NCI-H510A (cell line): Measurements from ENCODE around the gene RNU1-3.
A peak's percentile ranks its signal among the peaks of the same experiment; 100 is the strongest.
"Not testable (repeated sequence)": the region's sequence is repeated elsewhere in the genome, so short reads cannot be mapped to it uniquely, and the experiment has no call there.

Experiments used
- DNase-seq: peaks from one replicate; lab custom pipeline; 2025; lab: John Stamatoyannopoulos, UW

RNU1-3 gene

DNA sequence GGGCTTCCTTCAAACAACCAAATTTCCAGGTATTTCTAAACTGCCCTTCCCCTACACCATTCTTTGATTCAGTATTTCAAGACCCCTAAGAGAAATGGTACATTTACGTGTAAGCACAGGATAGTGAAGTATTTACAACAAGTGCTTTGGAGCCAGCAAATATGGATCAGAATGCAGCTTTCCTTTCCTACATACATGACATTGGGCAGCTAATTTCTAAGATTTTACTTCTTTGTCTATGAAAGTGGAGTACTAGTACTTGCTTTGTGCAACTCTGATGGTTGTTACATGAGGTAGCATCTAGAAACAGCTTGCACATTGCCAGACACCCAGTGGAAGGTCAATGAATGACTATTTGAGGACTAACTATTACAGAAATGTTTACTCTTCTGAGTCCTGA is 15.2 kb downstream of the RNU1-3 start:
- not testable (repeated sequence) for DNase-seq

DNA sequence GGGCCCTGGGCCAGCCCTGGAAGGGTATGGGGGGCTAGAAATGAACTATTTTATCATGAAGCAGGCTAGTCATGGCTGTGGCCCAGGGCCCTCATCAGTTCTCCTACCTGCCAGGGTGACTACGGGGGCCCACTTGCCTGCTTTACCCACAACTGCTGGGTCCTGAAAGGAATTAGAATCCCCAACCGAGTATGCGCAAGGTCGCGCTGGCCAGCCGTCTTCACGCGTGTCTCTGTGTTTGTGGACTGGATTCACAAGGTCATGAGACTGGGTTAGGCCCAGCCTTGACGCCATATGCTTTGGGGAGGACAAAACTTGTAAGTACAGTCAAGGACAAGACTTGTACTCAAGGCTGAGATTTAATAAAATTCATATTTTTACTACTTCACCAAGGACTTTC is 16.8 kb downstream of the RNU1-3 start:
- not testable (repeated sequence) for DNase-seq

GRCh38 chr1:16649390-16649789 is 17.4 kb downstream of the RNU1-3 start:
- not testable (repeated sequence) for DNase-seq

GRCh38 chr1:16648756-16649155 is 18.0 kb downstream of the RNU1-3 start:
- DNase-seq, result not testable (repeated sequence)

DNA sequence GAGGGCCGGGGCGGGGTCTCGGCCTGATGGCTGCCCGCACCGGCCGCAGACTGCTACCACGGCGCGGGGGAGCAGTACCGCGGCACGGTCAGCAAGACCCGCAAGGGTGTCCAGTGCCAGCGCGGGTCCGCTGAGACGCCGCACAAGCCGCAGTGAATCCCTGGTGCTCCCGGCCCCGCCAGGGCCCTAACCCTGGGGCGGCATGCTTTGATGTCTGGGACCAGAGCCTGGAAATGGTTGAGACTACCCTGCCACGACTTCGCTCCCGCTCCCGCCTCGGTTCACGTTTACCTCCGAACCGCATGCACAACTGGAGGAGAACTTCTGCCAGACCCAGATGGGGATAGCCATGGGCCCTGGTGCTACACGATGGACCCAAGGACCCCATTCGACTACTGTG is 18.5 kb downstream of the RNU1-3 start:
- DNase-seq, result not testable (repeated sequence)

- not testable (repeated sequence) for DNase-seq
Observed at GRCh38 chr1:16647179-16648176, 19.3 kb downstream of the RNU1-3 start.

- not testable (repeated sequence) for DNase-seq
Observed at GRCh38 chr1:16646716-16647115, 20.0 kb downstream of the RNU1-3 start.

GRCh38 chr1:16646061-16646664 is 20.6 kb downstream of the RNU1-3 start:
- not testable (repeated sequence) for DNase-seq

DNA sequence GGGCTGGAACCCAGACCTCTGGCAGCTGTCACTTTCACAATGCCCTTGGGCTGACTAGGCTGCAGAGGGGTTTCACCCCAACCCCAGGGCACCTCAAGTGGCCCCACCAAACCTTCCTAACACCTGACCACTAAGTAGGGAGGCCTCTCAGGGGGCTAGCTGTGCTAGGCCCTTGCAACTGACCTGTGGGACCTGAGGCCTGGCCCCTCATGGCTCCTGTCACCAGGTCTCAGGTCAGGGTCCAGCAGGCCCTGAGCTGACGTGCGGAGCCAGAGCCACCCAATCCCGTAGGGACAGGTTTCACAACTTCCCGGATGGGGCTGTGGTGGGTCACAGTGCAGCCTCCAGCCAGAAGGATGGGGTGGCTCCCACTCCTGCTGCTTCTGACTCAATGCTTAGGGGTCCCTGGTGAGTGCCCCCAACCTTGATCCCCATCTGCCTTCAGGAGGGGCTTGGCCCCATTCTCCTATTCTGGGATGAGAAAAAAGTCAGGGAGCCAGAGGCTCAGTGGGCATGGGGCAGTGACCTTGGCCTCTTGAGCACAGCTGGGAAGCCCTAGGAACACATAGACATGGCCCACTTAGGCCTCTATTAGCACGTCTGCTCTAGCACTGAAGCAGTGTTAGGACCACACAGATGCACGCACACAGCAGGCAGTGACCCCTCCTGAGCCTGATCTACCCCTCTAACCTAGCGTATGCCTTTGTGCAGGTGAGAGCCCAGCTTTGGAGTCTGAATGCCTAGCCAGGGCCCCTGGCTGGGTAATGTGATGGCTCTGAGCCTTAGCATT is 21.3 kb downstream of the RNU1-3 start:
- DNase-seq, result not testable (repeated sequence)

DNA sequence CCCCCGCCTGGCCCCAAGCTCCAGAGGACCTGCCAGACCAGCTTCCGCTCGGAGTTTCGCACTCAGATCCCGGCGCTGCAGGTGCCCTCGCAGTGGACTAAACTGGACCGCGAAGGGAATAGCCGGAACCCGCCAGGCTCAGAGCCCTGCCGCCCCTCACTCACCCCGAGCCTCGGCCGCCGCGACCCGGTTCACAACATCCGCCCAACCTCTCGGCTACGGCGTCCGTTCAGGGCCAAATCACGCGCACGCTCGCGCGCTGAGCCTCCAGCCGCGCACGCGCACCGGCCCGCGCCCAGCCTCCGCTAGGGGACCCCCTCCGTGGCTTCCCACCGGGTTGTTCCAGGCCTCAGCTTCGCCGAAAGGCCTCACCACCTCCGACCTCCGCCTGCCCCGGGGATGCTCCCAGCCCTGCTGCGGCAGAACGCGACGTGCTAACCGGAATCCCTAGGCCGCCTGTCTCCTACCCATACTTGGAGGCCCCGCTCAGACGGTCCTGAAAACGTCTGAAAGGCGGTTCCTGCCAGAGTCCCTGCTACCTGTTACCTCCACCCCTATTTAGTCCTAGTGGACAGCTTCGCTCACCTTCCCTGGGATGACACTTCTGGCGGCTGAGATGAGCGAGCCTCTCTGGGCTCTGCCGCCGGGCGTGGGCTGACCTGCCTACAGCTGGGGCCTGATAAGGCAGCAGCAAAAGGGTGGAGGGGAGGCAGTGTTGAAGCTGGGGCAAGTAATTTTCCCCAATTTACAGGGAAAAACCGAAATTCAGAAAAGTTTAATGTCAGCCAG is 22.1 kb downstream of the RNU1-3 start:
- peak; percentile 99 for DNase-seq

DNA sequence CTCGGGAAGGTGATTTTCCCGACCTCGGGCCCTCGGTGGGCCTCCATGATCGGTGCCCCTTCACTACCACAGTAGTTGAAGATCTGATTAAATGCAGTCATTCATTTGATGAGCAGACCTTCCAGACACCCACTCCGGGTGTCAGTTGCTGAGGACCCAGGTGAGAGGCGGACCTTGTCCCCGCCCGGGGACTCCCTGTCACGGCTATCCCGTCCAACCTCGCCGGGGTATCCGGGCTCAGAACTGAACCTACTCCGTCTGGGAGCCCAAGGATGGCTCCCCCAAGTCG is 22.6 kb downstream of the RNU1-3 start:
- no peak for DNase-seq

DNA sequence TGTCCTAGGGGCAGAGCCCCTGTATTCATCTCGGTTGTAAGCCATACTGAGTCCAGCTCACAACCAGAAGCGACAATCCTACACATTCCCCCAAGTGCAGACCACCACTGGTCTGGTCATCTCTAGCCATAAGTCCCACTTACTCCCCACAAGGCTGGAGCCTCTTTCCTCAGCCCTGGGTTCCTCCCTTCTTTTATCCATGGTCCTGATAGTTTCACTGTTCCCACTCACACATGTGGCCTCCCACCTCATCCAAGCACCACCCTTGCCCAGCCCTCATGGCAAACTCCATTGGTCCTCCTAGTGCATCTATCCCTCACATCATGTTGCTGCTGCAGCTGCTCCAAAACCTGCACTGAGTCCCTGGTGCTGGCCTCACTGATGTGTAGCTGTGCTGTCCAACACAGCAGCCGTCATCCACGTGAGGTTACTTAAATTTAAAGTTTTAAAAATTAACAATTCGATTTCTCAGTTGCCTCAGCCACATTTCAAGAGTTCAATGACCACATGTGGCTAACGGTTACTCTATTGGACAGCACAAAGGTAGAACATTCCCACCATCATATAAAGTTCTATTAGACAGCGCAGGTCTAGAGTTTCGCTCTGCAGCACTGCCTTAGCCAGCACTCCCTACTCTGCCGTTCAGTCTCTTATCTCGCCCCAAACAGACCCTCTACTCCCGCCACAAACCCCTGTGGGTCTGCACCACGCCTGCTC is 23.1 kb downstream of the RNU1-3 start:
- not testable (repeated sequence) for DNase-seq

DNA sequence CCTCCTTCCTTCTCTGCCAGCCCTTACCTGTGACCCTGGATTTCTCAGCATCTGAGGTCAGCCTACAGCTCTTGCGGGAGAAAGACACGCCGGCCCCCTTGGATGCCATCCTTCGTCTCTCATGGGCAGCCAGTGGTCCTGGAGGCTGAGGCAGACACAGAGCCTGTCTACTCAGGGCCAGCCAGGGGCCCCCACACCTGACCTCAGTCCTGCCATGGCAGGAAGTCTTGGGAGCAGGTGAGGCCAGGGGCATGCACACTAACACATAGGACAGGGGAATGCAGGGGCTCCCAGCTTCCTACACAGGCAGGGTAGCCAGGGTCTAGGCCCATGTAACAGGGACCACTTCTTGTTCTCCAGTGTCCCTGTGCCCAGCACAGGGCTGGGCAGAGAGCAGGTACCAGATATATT is 23.7 kb downstream of the RNU1-3 start:
- DNase-seq, result not testable (repeated sequence)

DNA sequence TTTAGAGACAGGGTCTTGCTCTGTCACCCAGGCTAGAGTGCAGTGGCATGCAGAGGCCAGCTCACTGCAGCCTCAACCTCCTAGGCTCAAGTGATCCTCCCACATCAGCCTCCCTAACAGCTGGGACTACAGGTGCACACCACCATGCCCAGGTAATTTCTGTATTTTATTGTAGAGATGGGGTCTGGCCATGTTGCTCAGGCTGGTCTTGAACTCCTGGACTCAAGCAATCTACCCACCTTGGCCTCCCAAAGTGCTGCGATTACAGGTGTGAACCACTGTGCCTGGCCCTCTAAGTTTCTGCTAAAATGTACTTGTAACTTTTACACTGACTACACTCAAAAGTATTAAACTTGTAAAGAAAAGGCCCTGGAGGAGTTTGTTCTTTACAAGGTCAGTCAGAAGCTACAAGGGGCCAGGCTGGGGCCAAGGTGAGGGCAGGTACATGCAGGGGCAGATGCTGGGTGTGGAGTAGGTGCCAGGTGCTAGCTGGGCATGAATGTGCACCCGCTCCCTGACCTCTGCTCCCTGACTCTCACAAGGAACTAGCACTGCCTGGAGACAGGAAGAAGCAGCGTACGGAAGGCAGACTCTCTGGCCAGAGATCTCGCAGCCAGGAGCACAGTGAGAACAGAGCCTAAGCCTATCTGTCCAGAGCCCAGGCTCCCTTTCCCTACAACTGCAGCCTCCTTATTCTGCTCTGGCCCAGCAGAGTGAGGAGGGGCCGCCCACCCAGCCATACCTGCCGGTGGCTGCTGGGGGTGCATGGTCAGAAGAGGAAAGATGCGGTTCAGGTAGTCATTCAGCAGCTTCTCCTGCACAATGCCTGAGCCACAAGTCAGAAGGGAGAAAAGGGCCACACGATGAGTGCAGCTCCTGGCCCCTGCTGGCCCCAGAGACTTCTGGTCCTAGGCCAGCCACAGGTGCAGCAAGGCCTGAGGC is 24.5 kb downstream of the RNU1-3 start:
- DNase-seq, result not testable (repeated sequence)

- DNase-seq, result not testable (repeated sequence)
Observed at GRCh38 chr1:16641159-16641975, 25.4 kb downstream of the RNU1-3 start.

GRCh38 chr1:16639091-16640031 is 27.4 kb downstream of the RNU1-3 start:
- DNase-seq, result not testable (repeated sequence)

GRCh38 chr1:16637941-16638778 is 28.6 kb downstream of the RNU1-3 start:
- DNase-seq, result not testable (repeated sequence)
